ENCODE data around the gene ANKRD62. TPM values are rescaled to one million over a fixed set of nuclear protein-coding genes. Genes with fewer than 3 reads are reported as not detected.

Gene ANKRD62
- total and polyA plus RNA-seq, 9 of the 15 experiments (the other 6 are each of a cell fraction or from before 2014, with no cell fraction given): 0.16 to 1.1 (median 0.45) TPM; not detected in 1

GRCh38 chr18:12092398-12093229 lies 1.0 kb upstream of the ANKRD62 start (continued):
- TF ChIP-seq, protein P1, sequence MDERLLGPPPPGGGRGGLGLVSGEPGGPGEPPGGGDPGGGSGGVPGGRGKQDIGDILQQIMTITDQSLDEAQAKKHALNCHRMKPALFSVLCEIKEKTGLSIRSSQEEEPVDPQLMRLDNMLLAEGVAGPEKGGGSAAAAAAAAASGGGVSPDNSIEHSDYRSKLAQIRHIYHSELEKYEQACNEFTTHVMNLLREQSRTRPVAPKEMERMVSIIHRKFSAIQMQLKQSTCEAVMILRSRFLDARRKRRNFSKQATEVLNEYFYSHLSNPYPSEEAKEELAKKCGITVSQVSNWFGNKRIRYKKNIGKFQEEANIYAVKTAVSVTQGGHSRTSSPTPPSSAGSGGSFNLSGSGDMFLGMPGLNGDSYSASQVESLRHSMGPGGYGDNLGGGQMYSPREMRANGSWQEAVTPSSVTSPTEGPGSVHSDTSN (CRISPR knock-in tag; IDR thresholded peaks at IDR 0.05; ENCODE audit: low read depth): peak; percentile 50
- TF ChIP-seq, protein P1 (tag; conservative IDR thresholded peaks at IDR 0.05; ENCODE audit: low read depth): peak; percentile 79
- no peak for TF ChIP-seq ZNF707 (CRISPR knock-in tag; conservative IDR thresholded peaks at IDR 0.05)
- TF ChIP-seq CBFA2T3 (IDR thresholded peaks at IDR 0.05): no peak
- TF ChIP-seq E2F3 (CRISPR knock-in tag; IDR thresholded peaks at IDR 0.05): no peak
- TF ChIP-seq TAF7 (tag; IDR thresholded peaks at IDR 0.05): no peak
- no peak for TF ChIP-seq ZNF24 (IDR thresholded peaks at IDR 0.05)
- TF ChIP-seq MCM3 (IDR thresholded peaks at IDR 0.05): no peak
- no peak for TF ChIP-seq KAT8 (IDR thresholded peaks at IDR 0.05; ENCODE audit: low read depth)
- no peak for TF ChIP-seq EZH2 (IDR thresholded peaks at IDR 0.05; ENCODE audit: borderline replicate concordance, low read depth, low read length)
- no peak for TF ChIP-seq EP400 (IDR thresholded peaks at IDR 0.05)
- TF ChIP-seq ZKSCAN8 (CRISPR knock-in tag; IDR thresholded peaks at IDR 0.05): no peak
- no peak for TF ChIP-seq U2AF2 (optimal IDR thresholded peaks at IDR 0.05; ENCODE audit: low read depth, low read length)
- no peak for TF ChIP-seq ZSCAN29 (IDR thresholded peaks at IDR 0.05)
- TF ChIP-seq RB1 (IDR thresholded peaks at IDR 0.05; ENCODE audit: low read depth): peak; percentile 31; the same call in 1 of the 2 replicates
- TF ChIP-seq RBFOX2 (IDR thresholded peaks at IDR 0.05; ENCODE audit: low read depth, low read length): no peak
- no peak for TF ChIP-seq SMARCE1 (IDR thresholded peaks at IDR 0.05)
- TF ChIP-seq GATAD2A (IDR thresholded peaks at IDR 0.05): no peak
- TF ChIP-seq, protein P2, sequence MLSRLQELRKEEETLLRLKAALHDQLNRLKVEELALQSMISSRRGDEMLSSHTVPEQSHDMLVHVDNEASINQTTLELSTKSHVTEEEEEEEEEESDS (CRISPR knock-in tag; IDR thresholded peaks at IDR 0.05): no peak
- no peak for TF ChIP-seq POU5F1 (IDR thresholded peaks at IDR 0.05; ENCODE audit: borderline replicate concordance, low read depth, low read length, partially characterized antibody)
- no peak for TF ChIP-seq SAP30 (IDR thresholded peaks at IDR 0.05; ENCODE audit: borderline replicate concordance, insufficient read depth, low read depth, low read length, poor library complexity, severe bottlenecking)
- no peak for TF ChIP-seq DNMT1 (IDR thresholded peaks at IDR 0.05)
- no peak for TF ChIP-seq CHCHD3 (CRISPR knock-in tag; IDR thresholded peaks at IDR 0.05)
- TF ChIP-seq ZNF511 (CRISPR knock-in tag; IDR thresholded peaks at IDR 0.05): no peak
- TF ChIP-seq, protein P3, sequence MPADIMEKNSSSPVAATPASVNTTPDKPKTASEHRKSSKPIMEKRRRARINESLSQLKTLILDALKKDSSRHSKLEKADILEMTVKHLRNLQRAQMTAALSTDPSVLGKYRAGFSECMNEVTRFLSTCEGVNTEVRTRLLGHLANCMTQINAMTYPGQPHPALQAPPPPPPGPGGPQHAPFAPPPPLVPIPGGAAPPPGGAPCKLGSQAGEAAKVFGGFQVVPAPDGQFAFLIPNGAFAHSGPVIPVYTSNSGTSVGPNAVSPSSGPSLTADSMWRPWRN (IDR thresholded peaks at IDR 0.05; ENCODE audit: low read depth): no peak
- no peak for TF ChIP-seq KHSRP (IDR thresholded peaks at IDR 0.05)

Measured in K562 (cell line).